UCSD-AML1 (cell line): ENCODE data around the gene RAP2A.

ENCODE experiments used
- DNase-seq: peaks from one replicate; lab custom pipeline; 2025; ENCODE audit not compliant: unreplicated experiment; lab: John Stamatoyannopoulos, UW

Gene RAP2A

GRCh38 chr13:97433727-97434396, at the start of gene RAP2A:
Gene RAP2A (plus strand): TSS chr13:97434169. CDS start chr13:97434471, 302 bp downstream.
- peak; percentile 90 for DNase-seq

GRCh38 chr13:97384371-97384770, 49.6 kb upstream of the RAP2A start:
- DNase-seq: peak; percentile 11

- DNase-seq: no peak
Measured at GRCh38 chr13:97385146-97385545, 48.8 kb upstream of the RAP2A start.

- DNase-seq: no peak
Measured at GRCh38 chr13:97385854-97386253, 48.1 kb upstream of the RAP2A start.

- DNase-seq: peak; percentile 53
Measured at GRCh38 chr13:97386801-97387484, 47.0 kb upstream of the RAP2A start.

- no peak for DNase-seq
Measured at GRCh38 chr13:97387485-97387839, 46.5 kb upstream of the RAP2A start.

GRCh38 chr13:97387890-97388289, 46.1 kb upstream of the RAP2A start:
- peak; percentile 10 for DNase-seq

- peak; percentile 37 for DNase-seq
Measured at GRCh38 chr13:97388373-97388772, 45.6 kb upstream of the RAP2A start.

- DNase-seq: no peak
Measured at GRCh38 chr13:97390941-97391600, 42.9 kb upstream of the RAP2A start.

- DNase-seq: no peak
Measured at GRCh38 chr13:97392020-97392419, 41.9 kb upstream of the RAP2A start.

- DNase-seq: no peak
Measured at GRCh38 chr13:97394542-97394941, 39.4 kb upstream of the RAP2A start.

GRCh38 chr13:97395447-97396136, 38.4 kb upstream of the RAP2A start:
- DNase-seq: no peak

GRCh38 chr13:97397267-97397666, 36.7 kb upstream of the RAP2A start:
- no peak for DNase-seq

GRCh38 chr13:97401421-97401820, 32.5 kb upstream of the RAP2A start:
- no peak for DNase-seq

- no peak for DNase-seq
Measured at GRCh38 chr13:97403893-97404750, 29.8 kb upstream of the RAP2A start.

- DNase-seq: no peak
Measured at GRCh38 chr13:97407540-97407939, 26.4 kb upstream of the RAP2A start.

- DNase-seq: no peak
Measured at GRCh38 chr13:97408938-97409337, 25.0 kb upstream of the RAP2A start.

GRCh38 chr13:97411984-97412383, 22.0 kb upstream of the RAP2A start:
- no peak for DNase-seq

- no peak for DNase-seq
Measured at GRCh38 chr13:97413694-97414093, 20.3 kb upstream of the RAP2A start.

- no peak for DNase-seq
Measured at GRCh38 chr13:97414392-97414791, 19.6 kb upstream of the RAP2A start.

GRCh38 chr13:97417698-97418097, 16.3 kb upstream of the RAP2A start:
- no peak for DNase-seq
